Neuronal stem cell (in vitro differentiated cells): ENCODE measurements around the gene TLDC2.

Source experiments
- DNase-seq: peaks from one replicate; pipeline ENCODE4 v3.0.0-alpha.2; 2013; ENCODE audit warnings: low spot score
- H2AFZ ChIP-seq: one replicate; pipeline ENCODE4 v1.6.1; 2013; ENCODE audit warnings: mild to moderate bottlenecking, low read length, inconsistent platforms
- H2AK5ac ChIP-seq: 2 replicates; pipeline ENCODE4 v1.6.1; 2013; ENCODE audit warnings: low read depth, mild to moderate bottlenecking, inconsistent platforms, low read length, moderate library complexity, mixed read lengths
- H2BK120ac ChIP-seq: 2 replicates; pipeline ENCODE4 v1.6.1; 2013; ENCODE audit warnings: low read depth, mild to moderate bottlenecking, inconsistent platforms, low read length, moderate library complexity, mixed read lengths
- H2BK12ac ChIP-seq: one replicate; pipeline ENCODE4 v1.6.1; 2013; ENCODE audit warnings: low read length, inconsistent platforms
- H2BK15ac ChIP-seq: 2 replicates; pipeline ENCODE4 v1.6.1; 2013; ENCODE audit warnings: mild to moderate bottlenecking, low read length, inconsistent platforms, mixed read lengths
- H2BK5ac ChIP-seq: one replicate; pipeline ENCODE4 v1.6.1; 2013; ENCODE audit warnings: inconsistent platforms, mild to moderate bottlenecking, low read length, moderate library complexity
- H3K14ac ChIP-seq: one replicate; pipeline ENCODE4 v1.6.1; 2013; ENCODE audit warnings: low read length, inconsistent platforms
- H3K18ac ChIP-seq: 2 replicates; pipeline ENCODE4 v1.6.1; 2013; ENCODE audit warnings: low read length, inconsistent platforms
- H3K23ac ChIP-seq: 2 replicates; pipeline ENCODE4 v1.6.1; 2013; ENCODE audit warnings: low read depth, mild to moderate bottlenecking, mixed read lengths, low read length, inconsistent platforms; ENCODE audit not compliant: poor library complexity
- H3K27ac ChIP-seq: replicated peaks from 3 replicates; pipeline ENCODE4 v1.5.1; 2013; ENCODE audit warnings: low read length, inconsistent platforms
- H3K27me3 ChIP-seq, 3 experiments: 2 replicates each; pipeline ENCODE4 v1.6.1; 2013; ENCODE audit warnings: low read length in 3 of 3, mild to moderate bottlenecking in 2 of 3, inconsistent platforms in 1 of 3, low read depth in 1 of 3, mixed read lengths in 1 of 3, moderate library complexity in 1 of 3; ENCODE audit not compliant: control insufficient read depth in 3 of 3, insufficient read depth in 3 of 3
- H3K36me3 ChIP-seq, 2 donors: replicated peaks in 1 of 2; 2 replicates each; pipeline ENCODE4 v1.6.1; 2013; ENCODE audit warnings: low read length in 2 of 2; ENCODE audit not compliant: control insufficient read depth in 2 of 2, insufficient read depth in 2 of 2
- H3K4ac ChIP-seq: 2 replicates; pipeline ENCODE4 v1.6.1; 2013; ENCODE audit warnings: inconsistent platforms, mild to moderate bottlenecking, low read length, moderate library complexity
- H3K4me1 ChIP-seq, 2 donors: 1 replicate in 1 of 2; 2 replicates in 1 of 2; pipeline ENCODE4 v1.6.1; 2013; ENCODE audit warnings: low read length in 2 of 2, low read depth in 1 of 2; ENCODE audit not compliant: control insufficient read depth in 2 of 2, insufficient read depth in 1 of 2
- H3K4me2 ChIP-seq: one replicate; pipeline ENCODE4 v1.6.1; 2013; ENCODE audit warnings: mild to moderate bottlenecking, low read length, inconsistent platforms; ENCODE audit not compliant: insufficient read depth, poor library complexity, severe bottlenecking
- H3K4me3 ChIP-seq, 2 donors: 2 replicates each; pipeline ENCODE4 v1.5.1; 2013; ENCODE audit warnings: low read length in 2 of 2, mild to moderate bottlenecking in 2 of 2, inconsistent platforms in 1 of 2, moderate library complexity in 1 of 2
- H3K79me1 ChIP-seq: one replicate; pipeline ENCODE4 v1.6.1; 2013; ENCODE audit warnings: low read depth, mild to moderate bottlenecking, inconsistent platforms, low read length, moderate library complexity
- H3K9ac ChIP-seq: one replicate; pipeline ENCODE4 v1.6.1; 2013; ENCODE audit warnings: mild to moderate bottlenecking, low read depth, low read length, inconsistent platforms; ENCODE audit not compliant: poor library complexity
- H3K9me3 ChIP-seq, 2 donors: replicated peaks in 1 of 2; 2 replicates each; pipeline versions ENCODE3 to v1.6.1; 2013; ENCODE audit warnings: low read length in 2 of 2, mild to moderate bottlenecking in 2 of 2, inconsistent platforms in 1 of 2, low read depth in 1 of 2, mixed read lengths in 1 of 2, moderate library complexity in 1 of 2; ENCODE audit not compliant: control insufficient read depth in 2 of 2, insufficient read depth in 1 of 2
- H4K8ac ChIP-seq: one replicate; pipeline ENCODE4 v1.6.1; 2013; ENCODE audit warnings: low read depth, mild to moderate bottlenecking, inconsistent platforms, low read length, moderate library complexity
- H4K91ac ChIP-seq: one replicate; pipeline ENCODE4 v1.6.1; 2013; ENCODE audit warnings: low read length, low read depth, mild to moderate bottlenecking, inconsistent platforms; ENCODE audit not compliant: poor library complexity
- WGBS, 2 donors: extraction: QIAGEN DNeasy Blood & Tissue Kit; methylation state at CpG; one replicate each; pipeline ENCODE4 v1.1.7; 2013; ENCODE audit warnings: missing lambda C conversion rate in 2 of 2, mixed read lengths in 1 of 2; ENCODE audit not compliant: insufficient read length in 2 of 2, insufficient replicate concordance in 1 of 2; ENCODE audit errors: extremely low coverage in 2 of 2; 5-methylcytosine and 5-hydroxymethylcytosine counted together

Gene TLDC2

DNA sequence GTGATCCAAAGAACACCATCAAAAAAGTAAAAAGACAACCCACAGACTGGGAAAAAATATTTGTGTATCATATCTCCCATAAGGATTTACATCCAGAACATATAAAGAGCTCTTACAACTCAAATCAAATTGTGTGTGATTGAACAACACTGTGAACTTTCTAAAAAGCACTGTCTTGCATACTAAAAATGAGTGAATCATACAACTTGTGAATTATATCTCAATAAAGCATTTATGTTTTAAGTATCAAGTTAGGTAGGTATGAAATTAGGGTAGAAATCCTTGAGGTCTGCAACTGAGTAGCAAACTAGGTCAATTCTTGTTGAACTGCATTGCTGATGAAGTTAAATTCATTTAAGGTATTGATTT is 61.4 kb downstream of the TLDC2 start:
- Histone ChIP-seq H3K9me3 (no peaks in the 10 kb centered on the region), H4K91ac (no peak overlapping the region), H2BK12ac (no peak overlapping the region), H3K4me3 (no peak overlapping the region), H3K4ac (no peak overlapping the region), H2BK15ac (no peak overlapping the region), H3K9ac (no peak overlapping the region), H3K14ac (no peak overlapping the region), H2BK5ac (no peak overlapping the region), H3K23ac (no peak overlapping the region), H3K4me1 (no peaks in the 10 kb centered on the region), H4K8ac (no peak overlapping the region), H2AFZ (no peak overlapping the region), H3K18ac (no peak overlapping the region), H2AK5ac (no peak overlapping the region), H3K36me3 (no peaks in the 10 kb centered on the region), H3K4me2 (no peak overlapping the region), H2BK120ac (no peak overlapping the region), H3K27me3 (no peaks in the 10 kb centered on the region), H3K79me1 (no peaks in the 10 kb centered on the region), H3K27ac (no peak overlapping the region)
- DNase-seq = no peak

- no CpG with 5 or more reads among the region's 1 CpG for WGBS, 2 donors
- H2BK15ac ChIP-seq = no peak overlapping the region
- no peak overlapping the region for H3K23ac ChIP-seq
- no peaks in the 10 kb centered on the region for H3K36me3 ChIP-seq
- H2BK120ac ChIP-seq = no peak overlapping the region
- H3K4me3 ChIP-seq = no peak overlapping the region
- no peak overlapping the region for H3K4me2 ChIP-seq
- H3K79me1 ChIP-seq = no peaks in the 10 kb centered on the region
- no peak overlapping the region for H2AFZ ChIP-seq
- H2BK12ac ChIP-seq = no peak overlapping the region
- no peak overlapping the region for H2BK5ac ChIP-seq
- H2AK5ac ChIP-seq = no peak overlapping the region
- H3K18ac ChIP-seq = no peak overlapping the region
- H3K9ac ChIP-seq = no peak overlapping the region
- no peak overlapping the region for H3K14ac ChIP-seq
- H4K8ac ChIP-seq = no peak overlapping the region
- no peak overlapping the region for H3K27ac ChIP-seq
- no peak overlapping the region for H3K4ac ChIP-seq
- no peaks in the 10 kb centered on the region for H3K4me1 ChIP-seq
- H3K9me3 ChIP-seq = no peaks in the 10 kb centered on the region
- no peaks in the 10 kb centered on the region for H3K27me3 ChIP-seq
- no peak overlapping the region for H4K91ac ChIP-seq
- no peak for DNase-seq
Measured at GRCh38 chr20:36941401-36941835, 65.5 kb downstream of the TLDC2 start.
